Lower leg skin (tissue), 4 donors: Measurements from ENCODE around the gene SLC22A15. TPM values are rescaled to one million over a fixed set of nuclear protein-coding genes. Genes with fewer than 3 reads are reported as not detected.

Experiments
- DNase-seq, 2 donors: peaks; one replicate each; pipeline ENCODE4 v3.0.0-alpha.2; 2019; ENCODE audit warnings: low spot score in 2 of 2
- H3K4me3 ChIP-seq: fragments of 200-600 bp; sonication (generic); 2 replicates; pipeline ENCODE4 v1.5.1; 2017; ENCODE audit warnings: mild to moderate bottlenecking, low read depth; ENCODE audit not compliant: poor library complexity, severe bottlenecking
- CTCF ChIP-seq, 3 donors: fragments of 450-650 bp; IDR thresholded peaks; one replicate each; pipeline ENCODE4 v1.5.1; 2016; ENCODE audit warnings: antibody characterized with exemption in 3 of 3, mild to moderate bottlenecking in 3 of 3, moderate library complexity in 2 of 3
- POLR2A ChIP-seq, 2 donors: fragments of 450-650 bp; IDR thresholded peaks; one replicate each; pipeline ENCODE4 v1.6.1; 2016 to 2017; ENCODE audit warnings: antibody characterized with exemption in 2 of 2, mild to moderate bottlenecking in 1 of 2, moderate library complexity in 1 of 2
- WGBS, 2 donors: methylation state at CpG; one replicate each; pipeline ENCODE4 v1.1.5; 2018; 5-methylcytosine and 5-hydroxymethylcytosine counted together
- intact Hi-C: fragments of 100-400 bp; cut with DNase I; formaldehyde crosslinking; loops from one replicate; pipeline ENCODE4 v1.15.0; 2023; ENCODE audit warnings: low total_unique reads
- total RNA-seq, 4 donors: library from RNA; depleted of rRNA; stranded (reverse); fragments of >200 nt; gene quantifications; one replicate each; pipeline ENCODE4 v1.1.0, GENCODE V29; 2016

The SLC22A15 gene
- 10 to 100 TPM in 3 of 4 donors, 1 to 10 TPM in 1; 7.9 to 11.5 (median 10.5) TPM for total RNA-seq

GRCh38 chr1:115976062-115976920, at the start of gene SLC22A15:
TSS of gene SLC22A15 (plus strand) at chr1:115976513. CDS start at chr1:115976628, 115 bp downstream.
- TF ChIP-seq POLR2A (IDR thresholded peaks at IDR 0.05) = no peak
- TF ChIP-seq CTCF (IDR thresholded peaks at IDR 0.05) = no peak
- 1 to 2% methylated on average over 62 to 67 of the region's 91 CpGs for WGBS, 2 donors
- intact Hi-C loops = loop anchor here (2.0 to 5.0 kb wide), 2 partner anchors 47 to 164 kb away; no protein-coding TSS in a partner anchor
- DNase-seq = peak; percentile 62 to 91
- H3K4me3 ChIP-seq = peak within 1 kb of the TSS; percentile 83

GRCh38 chr1:115927971-115928370, 48.3 kb upstream of the SLC22A15 start:
- DNase-seq = no peak
- no peak for TF ChIP-seq CTCF (IDR thresholded peaks at IDR 0.05)
- no peak for TF ChIP-seq POLR2A (IDR thresholded peaks at IDR 0.05)
- intact Hi-C loops = loop anchor here (2.0 kb wide), 1 partner anchor 49 kb away; the partner anchor contains the start of gene SLC22A15
- H3K4me3 ChIP-seq = no peak overlapping the region
- WGBS, 2 donors = 34 to 42% methylated on average over 4 of the region's 4 CpGs

- peak in 1 of 2 donors; percentile 33 for DNase-seq
- no peak for TF ChIP-seq POLR2A (IDR thresholded peaks at IDR 0.05)
- TF ChIP-seq CTCF (IDR thresholded peaks at IDR 0.05) = no peak
- 18 to 23% methylated on average over 5 of the region's 5 CpGs for WGBS, 2 donors
- intact Hi-C loops = loop anchor here (2.0 kb wide), 1 partner anchor 47 kb away; the partner anchor contains the start of gene SLC22A15
- H3K4me3 ChIP-seq = no peak overlapping the region
Observed at GRCh38 chr1:115929881-115930280, 46.4 kb upstream of the SLC22A15 start.

GRCh38 chr1:115933625-115934024, 42.7 kb upstream of the SLC22A15 start:
- DNase-seq = no peak
- intact Hi-C loops = no loop called here
- WGBS, 2 donors = 78 to 79% methylated on average over 3 of the region's 3 CpGs

GRCh38 chr1:115939455-115939854, 36.9 kb upstream of the SLC22A15 start:
- intact Hi-C loops = no loop called here
- H3K4me3 ChIP-seq = no peak overlapping the region
- WGBS, 2 donors = 77 to 83% methylated on average over 6 of the region's 6 CpGs
- no peak for DNase-seq
- TF ChIP-seq CTCF (IDR thresholded peaks at IDR 0.05) (no peak), POLR2A (IDR thresholded peaks at IDR 0.05) (no peak)

More at GRCh38 chr1:115933625-115934024, 42.7 kb upstream of the SLC22A15 start:
- TF ChIP-seq POLR2A (IDR thresholded peaks at IDR 0.05) (no peak), CTCF (IDR thresholded peaks at IDR 0.05) (no peak)
- H3K4me3 ChIP-seq = no peak overlapping the region
